DMS 273 (cell line): ENCODE results near the gene PLEKHG5.
"Not testable (repeated sequence)": the region's sequence is repeated elsewhere in the genome, so short reads cannot be mapped to it uniquely, and the experiment has no call there.

Experiments used
- DNase-seq: peaks from one replicate; lab custom pipeline; 2025; ENCODE audit not compliant: unreplicated experiment; lab: John Stamatoyannopoulos, UW

PLEKHG5 gene

DNA sequence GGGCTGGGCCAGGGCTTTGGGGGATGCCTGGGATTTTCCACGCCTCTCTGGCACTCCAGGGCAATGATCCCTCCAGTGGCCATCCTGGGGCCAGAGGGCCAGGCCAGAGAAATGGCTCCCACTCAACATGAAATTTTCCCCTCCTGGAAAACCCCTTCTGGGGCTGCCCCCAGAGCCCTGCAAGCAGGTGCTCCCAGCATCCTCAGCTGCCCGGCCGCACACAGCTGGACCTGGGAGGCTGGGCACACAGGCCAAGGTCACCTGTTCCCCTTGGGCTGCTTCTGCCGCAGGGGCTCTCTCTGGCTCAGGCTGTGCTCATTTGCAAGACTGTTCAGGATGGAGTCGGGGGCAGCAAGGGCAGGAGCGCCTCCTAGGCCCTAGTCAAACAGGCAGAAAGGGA, 63.0 kb downstream of the PLEKHG5 start:
- not testable (repeated sequence) for DNase-seq

DNA sequence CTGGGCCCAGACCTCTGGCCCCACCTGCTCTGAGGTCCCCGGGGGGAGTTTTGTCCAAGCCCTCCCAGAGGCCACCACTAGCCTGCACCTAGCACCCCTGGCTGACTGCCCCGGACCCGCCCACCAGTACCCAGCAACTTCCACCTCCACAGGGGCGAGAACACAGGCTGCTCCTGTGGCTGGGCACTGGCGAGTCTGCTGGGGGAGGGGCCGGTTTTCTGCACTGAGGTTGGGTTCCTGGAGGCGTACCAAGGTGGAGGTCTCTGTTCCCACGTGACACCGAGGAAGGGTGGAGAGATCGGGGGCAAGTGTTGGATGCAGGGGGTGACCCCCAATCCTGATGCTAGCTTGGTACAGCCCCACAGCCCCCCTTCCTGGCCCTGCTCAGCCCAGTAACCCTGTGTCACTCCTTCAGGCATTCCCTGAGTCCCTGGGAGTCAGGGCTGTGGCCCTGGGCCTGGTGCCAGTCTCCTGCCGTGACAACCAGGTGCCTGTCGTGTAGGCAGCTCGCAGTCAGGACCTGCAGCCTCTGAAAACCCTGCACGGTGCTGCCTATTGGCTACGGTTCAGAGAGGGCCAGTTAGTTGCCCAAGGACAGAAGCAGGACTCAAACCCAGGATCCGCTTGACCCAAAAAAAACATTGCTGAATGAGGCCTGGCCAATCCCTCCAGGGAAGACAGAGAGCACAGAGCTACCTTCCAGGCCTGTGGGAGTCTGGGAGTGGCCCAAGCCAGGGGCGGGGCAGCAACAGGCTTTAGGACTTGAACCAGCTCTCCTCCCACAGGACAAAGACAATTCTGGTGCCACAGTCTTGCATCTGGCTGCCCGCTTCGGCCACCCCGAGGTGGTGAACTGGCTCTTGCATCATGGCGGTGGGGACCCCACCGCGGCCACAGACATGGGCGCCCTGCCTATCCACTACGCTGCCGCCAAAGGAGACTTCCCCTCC, 63.8 kb downstream of the PLEKHG5 start:
- peak; percentile 52 for DNase-seq

- no peak for DNase-seq
These were observed 64.5 kb downstream of the PLEKHG5 start for GRCh38 chr1:6426972-6427350.

- DNase-seq: no peak
These were observed 65.0 kb downstream of the PLEKHG5 start for GRCh38 chr1:6426277-6426971.

GRCh38 chr1:6425658-6426057, 65.8 kb downstream of the PLEKHG5 start:
- DNase-seq: no peak

- peak; percentile 60 for DNase-seq
These were observed 66.6 kb downstream of the PLEKHG5 start, which contains the start of gene ESPN for GRCh38 chr1:6424619-6425593. ESPN (plus strand) TSS chr1:6424776; CDS start chr1:6424956, 180 bp downstream.

DNA sequence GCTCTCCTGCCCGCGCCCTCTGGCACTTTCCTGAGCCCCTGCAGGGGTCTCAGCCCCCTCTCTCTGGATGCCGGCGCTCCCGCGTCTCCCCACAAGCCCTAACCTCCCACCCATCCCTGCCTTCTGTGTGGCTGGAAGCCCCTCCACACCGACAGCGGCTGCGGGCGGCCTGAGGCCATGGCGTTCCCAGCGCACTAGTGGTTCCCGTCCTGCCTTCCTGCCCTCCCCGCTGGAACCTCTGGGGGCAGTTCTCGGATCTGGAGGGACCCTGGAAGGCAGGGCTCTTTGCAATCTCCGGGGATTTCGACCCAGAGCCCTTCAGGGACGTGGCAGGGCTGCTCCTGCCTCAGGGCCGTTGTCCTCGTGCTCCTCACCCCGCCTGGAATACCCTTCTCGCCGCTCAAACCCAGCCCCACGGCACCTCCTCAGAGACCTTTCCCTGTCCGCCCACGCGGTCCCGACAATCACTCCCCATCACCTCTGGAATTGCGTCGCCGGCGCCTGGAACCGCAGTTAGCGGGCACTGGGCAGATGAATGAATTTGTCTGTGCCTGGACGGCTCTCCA, 67.4 kb downstream of the PLEKHG5 start:
- peak; percentile 58 for DNase-seq

DNA sequence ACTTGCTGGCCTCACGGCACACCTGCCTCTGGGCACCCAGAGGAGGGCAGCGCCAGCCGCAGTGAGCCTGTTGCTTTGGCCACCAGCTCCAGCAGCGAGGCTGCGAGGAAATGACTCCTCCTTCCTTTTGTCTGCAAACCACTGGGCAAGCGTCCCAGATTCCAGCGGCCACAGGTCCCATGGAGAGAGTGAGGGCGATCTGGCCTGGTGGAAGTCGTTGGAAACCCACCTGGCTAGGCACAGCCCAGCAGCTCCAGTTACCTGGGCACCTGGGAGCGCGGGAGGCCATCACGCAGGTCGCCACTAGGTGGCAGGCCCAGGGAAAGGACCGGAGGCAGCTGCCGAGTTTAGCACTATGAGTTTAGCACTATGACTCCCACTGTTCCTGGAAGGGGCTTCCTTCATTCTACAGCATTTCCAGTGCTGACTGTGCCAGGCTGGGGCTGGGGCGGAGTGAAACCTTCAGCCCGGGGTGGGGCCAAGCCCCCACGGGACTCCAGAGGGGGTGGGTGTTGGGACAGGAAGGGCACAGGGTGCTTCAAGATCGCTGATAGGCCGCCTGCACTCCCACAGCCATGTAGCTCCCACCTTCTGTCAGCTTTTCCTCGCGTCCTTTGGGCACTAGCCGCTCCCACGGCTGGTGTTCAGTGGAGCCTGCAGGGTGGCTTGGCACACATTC, 68.0 kb downstream of the PLEKHG5 start:
- peak; percentile 78 for DNase-seq

DNA sequence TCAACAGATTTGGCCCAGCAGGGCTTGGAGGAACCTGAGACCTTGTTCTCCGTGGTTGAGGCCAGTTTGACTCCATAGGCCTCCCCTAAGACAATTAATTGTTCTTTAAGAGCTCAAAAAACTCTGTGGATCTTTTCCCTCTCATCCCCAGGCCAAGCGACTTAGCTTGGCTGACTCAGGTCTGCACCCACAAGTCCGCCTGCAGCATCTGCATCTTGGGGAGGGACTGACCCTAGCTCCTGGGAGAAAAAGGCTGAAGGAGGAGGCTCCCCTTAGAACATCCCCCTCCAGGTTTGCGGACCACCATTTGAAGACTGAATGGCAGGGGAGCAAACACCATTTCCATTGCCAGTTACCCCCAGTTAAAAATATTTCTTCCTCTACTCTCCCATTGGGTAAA, 70.2 kb downstream of the PLEKHG5 start:
- no peak for DNase-seq

- DNase-seq: peak; percentile 70
These were observed 70.9 kb downstream of the PLEKHG5 start for GRCh38 chr1:6420454-6421042.

- DNase-seq: peak; percentile 68
These were observed 71.5 kb downstream of the PLEKHG5 start, which contains the start of gene HES2 for GRCh38 chr1:6419804-6420453. HES2 (minus strand) TSS chr1:6419919; CDS start chr1:6419820, 99 bp downstream.

GRCh38 chr1:6419397-6419803, 72.1 kb downstream of the PLEKHG5 start:
- DNase-seq: peak; percentile 68

GRCh38 chr1:6418668-6419396, 72.6 kb downstream of the PLEKHG5 start:
- DNase-seq: peak; percentile 58

GRCh38 chr1:6417961-6418667, 73.4 kb downstream of the PLEKHG5 start:
- no peak for DNase-seq
